ENCODE measurements around the gene BCAS4.

DNA sequence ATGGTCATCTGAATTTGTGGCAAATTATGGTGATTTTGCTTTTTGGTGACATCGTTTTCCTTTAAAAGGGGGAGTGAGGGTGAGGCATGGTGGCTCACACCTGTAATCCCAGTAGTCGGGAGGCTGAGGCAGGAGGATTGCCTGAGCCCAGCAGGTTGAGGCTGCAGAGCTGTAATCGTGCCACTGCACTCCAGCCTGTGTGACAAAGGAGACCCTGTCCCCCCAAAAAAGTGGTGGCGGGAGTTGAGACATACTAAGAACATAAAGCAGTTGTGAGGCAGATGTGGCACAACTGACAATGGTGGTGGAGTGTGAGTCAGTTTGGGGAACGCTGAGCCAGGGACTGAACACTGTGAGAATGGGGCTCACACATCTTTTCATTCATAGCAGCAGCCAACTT, 90.9 kb downstream of the BCAS4 start:
- TF ChIP-seq, protein P1, sequence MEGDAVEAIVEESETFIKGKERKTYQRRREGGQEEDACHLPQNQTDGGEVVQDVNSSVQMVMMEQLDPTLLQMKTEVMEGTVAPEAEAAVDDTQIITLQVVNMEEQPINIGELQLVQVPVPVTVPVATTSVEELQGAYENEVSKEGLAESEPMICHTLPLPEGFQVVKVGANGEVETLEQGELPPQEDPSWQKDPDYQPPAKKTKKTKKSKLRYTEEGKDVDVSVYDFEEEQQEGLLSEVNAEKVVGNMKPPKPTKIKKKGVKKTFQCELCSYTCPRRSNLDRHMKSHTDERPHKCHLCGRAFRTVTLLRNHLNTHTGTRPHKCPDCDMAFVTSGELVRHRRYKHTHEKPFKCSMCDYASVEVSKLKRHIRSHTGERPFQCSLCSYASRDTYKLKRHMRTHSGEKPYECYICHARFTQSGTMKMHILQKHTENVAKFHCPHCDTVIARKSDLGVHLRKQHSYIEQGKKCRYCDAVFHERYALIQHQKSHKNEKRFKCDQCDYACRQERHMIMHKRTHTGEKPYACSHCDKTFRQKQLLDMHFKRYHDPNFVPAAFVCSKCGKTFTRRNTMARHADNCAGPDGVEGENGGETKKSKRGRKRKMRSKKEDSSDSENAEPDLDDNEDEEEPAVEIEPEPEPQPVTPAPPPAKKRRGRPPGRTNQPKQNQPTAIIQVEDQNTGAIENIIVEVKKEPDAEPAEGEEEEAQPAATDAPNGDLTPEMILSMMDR (tag by site-specific recombination; IDR thresholded peaks at IDR 0.05): no peak
- TF ChIP-seq, protein P2, sequence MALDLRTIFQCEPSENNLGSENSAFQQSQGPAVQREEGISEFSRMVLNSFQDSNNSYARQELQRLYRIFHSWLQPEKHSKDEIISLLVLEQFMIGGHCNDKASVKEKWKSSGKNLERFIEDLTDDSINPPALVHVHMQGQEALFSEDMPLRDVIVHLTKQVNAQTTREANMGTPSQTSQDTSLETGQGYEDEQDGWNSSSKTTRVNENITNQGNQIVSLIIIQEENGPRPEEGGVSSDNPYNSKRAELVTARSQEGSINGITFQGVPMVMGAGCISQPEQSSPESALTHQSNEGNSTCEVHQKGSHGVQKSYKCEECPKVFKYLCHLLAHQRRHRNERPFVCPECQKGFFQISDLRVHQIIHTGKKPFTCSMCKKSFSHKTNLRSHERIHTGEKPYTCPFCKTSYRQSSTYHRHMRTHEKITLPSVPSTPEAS (tag by site-specific recombination; IDR thresholded peaks at IDR 0.05): no peak
- TF ChIP-seq ZNF146 (tag by site-specific recombination; IDR thresholded peaks at IDR 0.05) (no peak), ZNF830 (tag by site-specific recombination; IDR thresholded peaks at IDR 0.05; ENCODE audit: low read depth) (no peak), KLF9 (tag by site-specific recombination; IDR thresholded peaks at IDR 0.05; ENCODE audit: low read depth) (no peak), REPIN1 (tag by site-specific recombination; IDR thresholded peaks at IDR 0.05; ENCODE audit: low read depth) (no peak), ZNF792 (tag by site-specific recombination; IDR thresholded peaks at IDR 0.05) (no peak), ZNF768 (tag by site-specific recombination; IDR thresholded peaks at IDR 0.05) (no peak), ZNF292 (tag by site-specific recombination; IDR thresholded peaks at IDR 0.05; ENCODE audit: borderline replicate concordance, low read depth) (no peak), TRIM28 (IDR thresholded peaks at IDR 0.05; ENCODE audit: borderline replicate concordance, low read length) (no peak)
- TF ChIP-seq, protein P3, sequence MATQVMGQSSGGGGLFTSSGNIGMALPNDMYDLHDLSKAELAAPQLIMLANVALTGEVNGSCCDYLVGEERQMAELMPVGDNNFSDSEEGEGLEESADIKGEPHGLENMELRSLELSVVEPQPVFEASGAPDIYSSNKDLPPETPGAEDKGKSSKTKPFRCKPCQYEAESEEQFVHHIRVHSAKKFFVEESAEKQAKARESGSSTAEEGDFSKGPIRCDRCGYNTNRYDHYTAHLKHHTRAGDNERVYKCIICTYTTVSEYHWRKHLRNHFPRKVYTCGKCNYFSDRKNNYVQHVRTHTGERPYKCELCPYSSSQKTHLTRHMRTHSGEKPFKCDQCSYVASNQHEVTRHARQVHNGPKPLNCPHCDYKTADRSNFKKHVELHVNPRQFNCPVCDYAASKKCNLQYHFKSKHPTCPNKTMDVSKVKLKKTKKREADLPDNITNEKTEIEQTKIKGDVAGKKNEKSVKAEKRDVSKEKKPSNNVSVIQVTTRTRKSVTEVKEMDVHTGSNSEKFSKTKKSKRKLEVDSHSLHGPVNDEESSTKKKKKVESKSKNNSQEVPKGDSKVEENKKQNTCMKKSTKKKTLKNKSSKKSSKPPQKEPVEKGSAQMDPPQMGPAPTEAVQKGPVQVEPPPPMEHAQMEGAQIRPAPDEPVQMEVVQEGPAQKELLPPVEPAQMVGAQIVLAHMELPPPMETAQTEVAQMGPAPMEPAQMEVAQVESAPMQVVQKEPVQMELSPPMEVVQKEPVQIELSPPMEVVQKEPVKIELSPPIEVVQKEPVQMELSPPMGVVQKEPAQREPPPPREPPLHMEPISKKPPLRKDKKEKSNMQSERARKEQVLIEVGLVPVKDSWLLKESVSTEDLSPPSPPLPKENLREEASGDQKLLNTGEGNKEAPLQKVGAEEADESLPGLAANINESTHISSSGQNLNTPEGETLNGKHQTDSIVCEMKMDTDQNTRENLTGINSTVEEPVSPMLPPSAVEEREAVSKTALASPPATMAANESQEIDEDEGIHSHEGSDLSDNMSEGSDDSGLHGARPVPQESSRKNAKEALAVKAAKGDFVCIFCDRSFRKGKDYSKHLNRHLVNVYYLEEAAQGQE (tag by site-specific recombination; IDR thresholded peaks at IDR 0.05): no peak
